GM18907 (cell line): ENCODE results near the gene MAP3K3.
A peak's percentile ranks its signal among the peaks of the same experiment; 100 is the strongest.

ENCODE experiments used
- ATAC-seq: cut with Tn5 transposase; IDR thresholded peaks from one replicate; pipeline ENCODE4 v1.9.1; 2021; ENCODE audit warnings: mild to moderate bottlenecking, moderate library complexity; ENCODE audit not compliant: unreplicated experiment

The MAP3K3 gene

GRCh38 chr17:63692195-63692816 lies 70.1 kb downstream of the MAP3K3 start:
- no peak for ATAC-seq

GRCh38 chr17:63693411-63694113 lies 71.3 kb downstream of the MAP3K3 start:
- no peak for ATAC-seq

DNA sequence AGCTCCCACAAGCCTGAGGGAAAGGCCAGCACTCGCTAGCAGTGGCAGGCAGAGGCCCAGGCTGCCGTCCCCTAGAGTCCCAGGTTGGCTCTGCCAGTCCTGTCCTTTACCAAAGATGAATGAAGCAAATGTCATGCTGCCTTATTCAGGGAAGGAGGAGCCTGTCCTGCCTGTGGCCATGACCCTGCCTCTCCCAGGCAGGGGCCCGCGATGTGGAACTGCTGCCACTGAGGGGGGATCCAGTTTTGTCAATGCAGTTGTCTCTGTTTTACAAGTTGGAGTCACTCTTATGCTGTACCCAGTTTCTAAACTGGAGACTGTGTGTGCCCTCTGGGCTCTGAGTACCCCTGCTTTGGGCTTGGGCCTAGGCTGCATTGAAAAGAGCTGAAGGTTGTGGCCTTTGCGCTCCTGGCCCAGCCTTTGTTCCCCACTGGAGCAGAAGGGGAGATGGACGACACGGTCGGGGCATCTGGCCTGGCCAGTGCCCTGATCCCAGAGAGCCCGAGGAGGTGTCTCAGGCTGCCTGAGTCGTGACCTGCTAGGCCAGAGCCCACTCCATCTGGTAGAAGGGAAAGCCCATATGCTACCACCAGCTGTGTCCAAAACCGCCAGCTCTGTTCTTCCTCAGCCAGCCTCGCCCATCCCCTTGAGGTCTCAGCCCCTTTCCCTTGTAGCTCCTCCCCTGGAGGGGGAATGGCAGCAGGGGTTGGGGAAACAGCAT lies 72.2 kb downstream of the MAP3K3 start:
- no peak for ATAC-seq

- no peak for ATAC-seq
Measured at GRCh38 chr17:63694950-63695773, 72.9 kb downstream of the MAP3K3 start.

DNA sequence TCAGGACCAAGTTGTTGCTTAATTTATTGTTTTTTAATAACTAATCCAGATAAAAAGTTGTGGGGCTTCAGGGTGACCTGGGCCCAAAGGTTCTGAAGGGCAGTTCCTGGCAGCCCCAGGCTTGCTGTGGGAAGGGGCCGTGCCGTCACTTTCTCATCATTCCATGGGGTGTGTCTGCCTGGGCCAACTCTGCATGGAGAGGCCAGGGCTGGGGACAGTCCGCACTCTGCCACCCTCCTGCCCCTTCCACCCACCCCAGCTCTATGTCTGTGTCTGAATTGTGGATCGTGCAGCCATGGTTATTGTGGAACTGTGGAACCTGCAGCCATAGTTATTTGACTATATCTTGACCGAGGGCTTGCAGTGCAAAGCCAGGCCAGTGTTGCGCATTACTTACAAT lies 73.7 kb downstream of the MAP3K3 start:
- no peak for ATAC-seq

GRCh38 chr17:63696381-63696961 lies 74.3 kb downstream of the MAP3K3 start:
- ATAC-seq, result no peak

GRCh38 chr17:63697341-63698286 lies 75.4 kb downstream of the MAP3K3 start:
- peak; percentile 26 for ATAC-seq

DNA sequence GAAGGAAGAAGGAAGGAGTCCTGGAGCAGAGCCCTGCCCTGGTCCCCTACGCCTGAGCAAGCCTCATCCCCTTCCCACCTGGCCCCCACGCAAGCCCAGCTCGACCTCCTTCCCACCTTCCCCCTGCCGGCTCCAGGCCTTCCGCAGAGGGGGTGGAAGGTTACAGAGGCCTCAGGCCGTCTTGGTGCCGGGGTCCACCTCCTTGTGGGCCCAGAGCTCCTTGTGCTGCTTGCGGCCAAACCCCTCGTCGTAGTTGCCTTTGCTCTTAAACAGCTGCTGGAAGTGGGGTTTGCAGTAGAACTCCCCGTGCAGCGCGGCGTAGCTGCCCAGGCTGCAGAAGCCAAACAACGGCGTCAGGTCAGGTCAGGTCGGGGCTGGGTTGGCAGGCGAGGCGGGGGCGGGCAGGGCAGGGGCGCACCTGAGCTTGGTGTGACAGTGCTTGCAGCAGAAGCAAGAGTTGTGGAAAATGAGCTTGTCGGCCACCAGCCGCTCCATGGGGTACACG lies 76.2 kb downstream of the MAP3K3 start:
- ATAC-seq, result no peak

- peak; percentile 39 for ATAC-seq
Measured at GRCh38 chr17:63698886-63699637, 76.8 kb downstream of the MAP3K3 start.

- ATAC-seq, result peak; percentile 13
Measured at GRCh38 chr17:63699638-63700527, 77.7 kb downstream of the MAP3K3 start, which contains the start of gene LIMD2. Gene LIMD2 (minus strand): TSS chr17:63700125. CDS start chr17:63699298, 827 bp downstream.

DNA sequence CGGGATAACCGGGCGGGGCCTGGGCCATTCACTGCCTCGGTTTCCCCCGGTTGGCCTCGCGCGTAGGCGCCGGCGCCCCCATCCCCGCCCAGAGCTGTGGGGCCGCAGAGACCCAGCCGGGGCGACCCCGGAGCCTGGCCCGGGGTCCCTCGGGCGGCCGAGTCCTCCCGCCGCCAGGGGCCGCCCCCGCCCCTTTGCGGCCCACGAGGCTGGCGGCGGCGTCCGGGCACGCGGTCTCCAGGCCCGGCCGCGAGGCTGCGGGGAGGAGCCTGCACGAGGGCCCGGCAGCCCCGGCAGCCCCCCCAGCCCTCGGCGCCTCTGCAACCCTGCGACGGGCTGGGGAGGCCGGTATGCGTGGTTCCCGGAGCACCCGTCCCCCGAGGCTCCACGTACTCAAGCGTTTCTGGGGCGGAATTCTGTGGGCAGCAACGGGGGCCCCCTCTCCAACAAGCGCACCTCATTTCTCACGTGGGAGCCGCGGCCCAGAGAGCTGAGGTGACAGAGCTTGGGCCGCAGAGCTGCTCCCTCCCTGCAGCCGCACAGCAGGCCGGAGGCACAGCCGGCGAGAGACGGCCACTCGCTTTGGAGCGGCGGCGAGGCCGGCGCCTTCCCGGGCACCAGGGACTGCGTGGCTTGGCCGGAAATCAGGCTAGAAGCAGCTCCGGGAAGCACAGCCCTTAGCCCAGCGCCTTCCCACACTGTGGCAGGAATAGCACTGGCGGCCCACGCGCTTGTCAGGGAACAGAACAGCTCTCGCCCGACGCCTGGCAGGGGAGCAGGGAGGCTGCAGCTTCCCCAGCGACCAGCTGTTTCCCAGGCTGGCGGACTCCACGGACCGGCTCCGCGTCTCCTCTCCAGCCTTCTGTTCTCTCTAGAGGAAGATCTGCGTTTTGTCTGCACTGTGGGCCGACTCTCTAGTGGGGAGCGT lies 78.6 kb downstream of the MAP3K3 start:
- ATAC-seq, result no peak

- ATAC-seq, result no peak
Measured at GRCh38 chr17:63701456-63701820, 79.2 kb downstream of the MAP3K3 start.

DNA sequence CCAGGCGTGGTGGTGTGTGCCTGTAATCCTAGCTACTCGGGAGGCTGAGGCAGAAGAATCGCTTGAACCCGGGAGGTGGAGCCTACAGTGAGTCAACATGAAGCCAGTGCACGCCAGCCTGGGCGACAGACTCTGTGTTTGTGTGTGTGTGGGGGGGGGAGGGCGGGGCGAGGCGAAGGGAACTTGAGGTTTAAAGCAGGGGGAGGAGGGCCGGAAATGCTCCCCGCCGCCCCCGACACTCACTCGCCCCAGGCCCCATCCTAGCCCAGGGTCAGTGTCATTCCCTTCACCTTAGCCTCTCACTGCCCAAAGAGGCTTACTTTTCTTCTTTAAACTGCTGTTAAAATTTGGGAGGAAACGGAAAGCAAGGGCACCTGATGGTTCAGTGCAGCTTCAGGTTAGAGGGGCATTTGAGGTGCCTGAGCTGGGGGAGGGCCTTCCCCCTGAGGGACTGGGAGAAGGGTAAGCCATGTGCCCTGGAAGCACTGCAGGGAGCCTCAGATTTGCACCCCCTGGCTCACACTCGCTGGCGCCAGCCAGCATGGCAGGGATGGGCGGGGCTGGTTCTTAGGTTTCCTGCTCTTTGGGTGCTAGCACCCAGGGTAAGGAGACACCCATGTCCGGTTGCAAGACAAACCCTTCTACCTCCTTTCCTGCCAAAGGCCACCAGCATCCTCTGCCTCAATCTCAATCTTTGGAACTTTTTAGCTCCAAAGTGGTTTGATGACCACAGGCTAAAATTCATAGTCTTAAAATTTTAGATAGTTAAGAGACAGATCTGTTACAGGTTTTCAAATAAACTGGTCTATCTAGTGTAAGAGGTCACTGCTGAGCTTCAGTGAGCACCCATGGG lies 79.9 kb downstream of the MAP3K3 start:
- no peak for ATAC-seq

GRCh38 chr17:63702721-63703015 lies 80.5 kb downstream of the MAP3K3 start:
- no peak for ATAC-seq

DNA sequence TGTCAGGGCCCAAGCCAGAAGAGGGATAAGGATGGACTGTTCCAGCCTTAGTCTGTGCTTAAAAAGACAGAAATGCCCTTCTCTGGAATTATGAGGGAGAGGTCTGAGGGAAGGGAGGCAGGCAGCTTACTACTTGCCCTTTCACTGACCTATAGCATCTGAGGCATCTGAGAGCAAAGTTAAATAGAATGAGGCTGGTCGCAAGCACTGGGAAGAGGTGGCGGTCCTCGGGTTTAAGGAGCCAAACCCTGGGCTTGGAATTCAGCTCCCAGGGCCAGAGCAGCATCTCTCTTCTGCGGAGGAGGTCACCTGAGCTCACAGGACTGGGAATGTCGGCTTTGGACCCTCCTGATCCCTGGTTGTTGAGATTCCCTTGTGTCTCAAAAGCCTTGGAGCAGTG lies 80.8 kb downstream of the MAP3K3 start:
- ATAC-seq, result no peak
